ENCODE measurements around the gene MCOLN3. TPM values are rescaled to one million over a fixed set of nuclear protein-coding genes. Genes with fewer than 3 reads are reported as not detected.

Gene MCOLN3
- total RNA-seq, 4 donors from 2014 or later: 1.1 to 5.0 (median 3.7) TPM

GRCh38 chr1:85060038-85060437 lies 11.7 kb upstream of the MCOLN3 start:
- no peak overlapping the region for H3K4me3 ChIP-seq (ENCODE audit: low read depth, poor library complexity, severe bottlenecking)
- WGBS, 2 donors: 79 to 80% methylated on average over 2 of the region's 2 CpGs
- TF ChIP-seq POLR2A (IDR thresholded peaks at IDR 0.05) (no peak), CTCF (IDR thresholded peaks at IDR 0.05) (no peak)
- no peak for DNase-seq (ENCODE audit: low spot score in 2 of 2)
- intact Hi-C loops (cut with DNase I; ENCODE audit: low total_unique reads): no loop called here

GRCh38 chr1:85059563-85059962 lies 11.3 kb upstream of the MCOLN3 start:
- intact Hi-C loops (cut with DNase I; ENCODE audit: low total_unique reads): no loop called here
- 90 to 95% methylated on average over 2 of the region's 2 CpGs for WGBS, 2 donors
- no peak overlapping the region for H3K4me3 ChIP-seq (ENCODE audit: low read depth, poor library complexity, severe bottlenecking)
- TF ChIP-seq POLR2A (IDR thresholded peaks at IDR 0.05) (no peak), CTCF (IDR thresholded peaks at IDR 0.05) (no peak)
- no peak for DNase-seq (ENCODE audit: low spot score in 2 of 2)

DNA sequence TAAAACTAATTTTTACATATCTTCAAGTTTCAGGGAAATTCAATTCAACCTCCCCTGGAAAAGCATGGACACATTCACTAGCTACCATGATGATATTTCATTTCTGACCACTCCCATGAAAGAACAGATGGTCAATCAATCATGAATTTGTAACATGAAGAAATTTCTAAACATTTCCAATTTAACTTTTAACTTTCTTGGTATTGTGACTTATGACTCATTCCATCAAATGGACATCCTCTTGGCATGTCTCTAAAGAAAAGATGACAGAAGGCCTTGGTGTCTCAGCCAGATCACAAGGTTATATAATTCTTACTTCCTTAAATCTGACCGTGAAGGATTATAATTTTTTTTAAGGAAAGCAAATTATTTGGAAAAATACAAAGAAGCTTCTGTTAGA lies 10.5 kb upstream of the MCOLN3 start:
- 30 to 41% methylated on average over 1 of the region's 1 CpG for WGBS, 2 donors
- no peak overlapping the region for H3K4me3 ChIP-seq (ENCODE audit: low read depth, poor library complexity, severe bottlenecking)
- TF ChIP-seq POLR2A (IDR thresholded peaks at IDR 0.05): no peak
- TF ChIP-seq CTCF (IDR thresholded peaks at IDR 0.05): no peak
- intact Hi-C loops (cut with DNase I; ENCODE audit: low total_unique reads): no loop called here
- no peak for DNase-seq (ENCODE audit: low spot score in 2 of 2)

GRCh38 chr1:85058311-85058710 lies 10.0 kb upstream of the MCOLN3 start:
- TF ChIP-seq POLR2A (IDR thresholded peaks at IDR 0.05): no peak
- TF ChIP-seq CTCF (IDR thresholded peaks at IDR 0.05): no peak
- no peak for DNase-seq (ENCODE audit: low spot score in 2 of 2)
- no peak overlapping the region for H3K4me3 ChIP-seq (ENCODE audit: low read depth, poor library complexity, severe bottlenecking)
- WGBS, 2 donors: 44 to 54% methylated on average over 1 of the region's 1 CpG
- intact Hi-C loops (cut with DNase I; ENCODE audit: low total_unique reads): no loop called here

DNA sequence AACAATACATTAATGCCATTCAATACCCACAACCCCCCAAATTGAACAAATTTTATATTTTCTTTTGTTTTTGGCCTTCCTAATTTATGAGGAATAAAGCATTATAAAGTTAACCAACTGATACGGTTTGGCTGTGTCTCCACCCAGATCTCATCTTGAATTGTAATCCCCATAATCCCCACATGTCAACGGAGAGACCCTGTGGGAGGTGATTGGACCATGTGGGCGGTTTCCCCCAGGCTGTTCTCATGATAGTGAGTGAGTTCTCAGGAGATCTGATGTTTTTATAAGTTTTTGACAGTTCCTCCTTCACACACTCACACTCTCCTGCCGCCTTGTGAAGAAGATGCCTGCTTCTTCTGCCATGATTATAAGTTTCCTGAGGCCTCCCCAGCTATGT lies 6.4 kb upstream of the MCOLN3 start:
- no peak for TF ChIP-seq CTCF (IDR thresholded peaks at IDR 0.05)
- intact Hi-C loops (cut with DNase I; ENCODE audit: low total_unique reads): no loop called here
- no peak overlapping the region for H3K4me3 ChIP-seq (ENCODE audit: low read depth, poor library complexity, severe bottlenecking)
- DNase-seq (ENCODE audit: low spot score in 2 of 2): no peak
- 60 to 66% methylated on average over 4 of the region's 4 CpGs for WGBS, 2 donors

- no peak for DNase-seq (ENCODE audit: low spot score in 2 of 2)
- TF ChIP-seq CTCF (IDR thresholded peaks at IDR 0.05) (no peak), POLR2A (IDR thresholded peaks at IDR 0.05) (no peak)
- H3K4me3 ChIP-seq (ENCODE audit: low read depth, poor library complexity, severe bottlenecking): no peak overlapping the region
- 52 to 60% methylated on average over 11 of the region's 11 CpGs for WGBS, 2 donors
- intact Hi-C loops (cut with DNase I; ENCODE audit: low total_unique reads): no loop called here
These were observed 1.5 kb upstream of the MCOLN3 start for GRCh38 chr1:85049735-85050166.
